Measurements from ENCODE around the gene PAX2. TPM values are rescaled to one million over a fixed set of nuclear protein-coding genes. Genes with fewer than 3 reads are reported as not detected.
A peak's percentile ranks its signal among the peaks of the same experiment; 100 is the strongest.

The PAX2 gene
- total and polyA plus RNA-seq, 3 donors from 2014 or later: 1.1 to 3.7 (median 1.5) TPM

- no peaks in the 10 kb centered on the region for H3K36me3 ChIP-seq (ENCODE audit: low read depth, missing control alignments)
- peaks cover 13% of the 10 kb centered on the region for H3K4me1 ChIP-seq
- peak overlapping the region in 1 of 2 donors; percentile 26 for H3K4me3 ChIP-seq
- no peaks in the 10 kb centered on the region for H3K9me3 ChIP-seq
- H3K27ac ChIP-seq: no peak overlapping the region
- intact Hi-C loops (cut with DNase I; ENCODE audit: low total_unique reads): no loop called here
- no peaks in the 10 kb centered on the region for H3K27me3 ChIP-seq
- WGBS, 2 donors: 10 to 11% methylated on average over 20 to 21 of the region's 21 CpGs
- TF ChIP-seq POLR2A (IDR thresholded peaks at IDR 0.05): no peak
- TF ChIP-seq, protein P1, sequence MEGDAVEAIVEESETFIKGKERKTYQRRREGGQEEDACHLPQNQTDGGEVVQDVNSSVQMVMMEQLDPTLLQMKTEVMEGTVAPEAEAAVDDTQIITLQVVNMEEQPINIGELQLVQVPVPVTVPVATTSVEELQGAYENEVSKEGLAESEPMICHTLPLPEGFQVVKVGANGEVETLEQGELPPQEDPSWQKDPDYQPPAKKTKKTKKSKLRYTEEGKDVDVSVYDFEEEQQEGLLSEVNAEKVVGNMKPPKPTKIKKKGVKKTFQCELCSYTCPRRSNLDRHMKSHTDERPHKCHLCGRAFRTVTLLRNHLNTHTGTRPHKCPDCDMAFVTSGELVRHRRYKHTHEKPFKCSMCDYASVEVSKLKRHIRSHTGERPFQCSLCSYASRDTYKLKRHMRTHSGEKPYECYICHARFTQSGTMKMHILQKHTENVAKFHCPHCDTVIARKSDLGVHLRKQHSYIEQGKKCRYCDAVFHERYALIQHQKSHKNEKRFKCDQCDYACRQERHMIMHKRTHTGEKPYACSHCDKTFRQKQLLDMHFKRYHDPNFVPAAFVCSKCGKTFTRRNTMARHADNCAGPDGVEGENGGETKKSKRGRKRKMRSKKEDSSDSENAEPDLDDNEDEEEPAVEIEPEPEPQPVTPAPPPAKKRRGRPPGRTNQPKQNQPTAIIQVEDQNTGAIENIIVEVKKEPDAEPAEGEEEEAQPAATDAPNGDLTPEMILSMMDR (IDR thresholded peaks at IDR 0.05): no peak
- DNase-seq: no peak
Measured at GRCh38 chr10:100738055-100738827, 7.1 kb upstream of the PAX2 start.

GRCh38 chr10:100739517-100740368, 5.6 kb upstream of the PAX2 start:
- Histone ChIP-seq H3K4me1 (peaks cover 24% of the 10 kb centered on the region), H3K27ac (no peak overlapping the region), H3K4me3 (peak overlapping the region; percentile 21 to 45), H3K27me3 (no peaks in the 10 kb centered on the region), H3K36me3 (ENCODE audit: low read depth, missing control alignments) (no peaks in the 10 kb centered on the region), H3K9me3 (no peaks in the 10 kb centered on the region)
- intact Hi-C loops (cut with DNase I; ENCODE audit: low total_unique reads): no loop called here
- TF ChIP-seq, protein P1 (IDR thresholded peaks at IDR 0.05): no peak
- TF ChIP-seq POLR2A (IDR thresholded peaks at IDR 0.05): no peak
- 2% methylated on average over 50 to 56 of the region's 56 CpGs for WGBS, 2 donors
- DNase-seq: no peak

GRCh38 chr10:100740476-100741377, 4.7 kb upstream of the PAX2 start:
- WGBS, 2 donors: 7 to 17% methylated on average over 16 of the region's 16 CpGs
- Histone ChIP-seq H3K4me1 (peaks cover 27% of the 10 kb centered on the region), H3K27ac (no peak overlapping the region), H3K36me3 (ENCODE audit: low read depth, missing control alignments) (no peaks in the 10 kb centered on the region), H3K4me3 (no peak overlapping the region), H3K9me3 (no peaks in the 10 kb centered on the region), H3K27me3 (no peaks in the 10 kb centered on the region)
- no peak for DNase-seq
- intact Hi-C loops (cut with DNase I; ENCODE audit: low total_unique reads): no loop called here
- TF ChIP-seq, protein P1 (IDR thresholded peaks at IDR 0.05): no peak
- no peak for TF ChIP-seq POLR2A (IDR thresholded peaks at IDR 0.05)

DNA sequence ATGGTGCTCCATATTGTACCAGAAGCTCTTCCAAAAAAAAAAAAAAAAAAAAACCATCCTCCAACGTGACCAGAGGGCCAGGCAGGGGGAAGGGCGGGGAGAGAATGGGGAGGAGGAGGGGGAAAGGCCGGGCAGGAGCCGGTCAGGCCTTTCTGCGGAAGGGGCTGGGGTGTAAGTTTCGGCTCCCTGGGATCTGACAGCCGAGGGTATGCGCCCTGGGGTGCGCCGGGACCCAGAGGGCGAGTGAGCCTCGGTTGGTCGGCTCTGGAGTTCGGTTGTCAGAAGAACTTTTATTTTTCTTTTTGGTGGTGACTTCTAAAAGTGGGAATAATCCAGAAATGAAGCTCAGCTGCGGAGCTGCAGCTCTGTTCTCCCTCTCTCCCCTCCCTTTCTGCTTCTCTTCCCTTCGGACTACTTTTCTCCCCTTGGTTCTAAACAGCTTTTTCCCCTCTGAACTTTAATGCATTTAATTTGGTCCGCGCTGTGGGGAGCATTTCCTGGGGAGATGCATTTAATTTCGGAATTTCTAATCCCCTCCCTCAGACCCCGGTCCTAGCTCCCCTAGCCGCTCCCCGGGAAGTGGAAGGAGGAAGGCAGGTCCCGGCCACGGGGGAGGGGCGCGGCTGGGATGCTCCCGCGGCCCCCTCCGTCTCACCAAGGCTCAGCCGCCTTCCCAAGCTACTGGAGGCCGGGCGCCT, 3.9 kb upstream of the PAX2 start:
- peaks cover 27% of the 10 kb centered on the region for H3K4me1 ChIP-seq
- H3K9me3 ChIP-seq: no peaks in the 10 kb centered on the region
- H3K27ac ChIP-seq: no peak overlapping the region
- no peaks in the 10 kb centered on the region for H3K27me3 ChIP-seq
- intact Hi-C loops (cut with DNase I; ENCODE audit: low total_unique reads): no loop called here
- no peak for TF ChIP-seq POLR2A (IDR thresholded peaks at IDR 0.05)
- TF ChIP-seq, protein P1 (IDR thresholded peaks at IDR 0.05): no peak
- H3K4me3 ChIP-seq: no peak overlapping the region
- H3K36me3 ChIP-seq (ENCODE audit: low read depth, missing control alignments): no peaks in the 10 kb centered on the region
- DNase-seq: no peak
- WGBS, 2 donors: 4 to 5% methylated on average over 30 to 32 of the region's 32 CpGs

All from testis (tissue), 3 donors.